ENCODE data around the gene GAPT. TPM values are rescaled to one million over a fixed set of nuclear protein-coding genes. Genes with fewer than 3 reads are reported as not detected.
A peak's percentile ranks its signal among the peaks of the same experiment; 100 is the strongest.

The GAPT gene
- total and polyA plus RNA-seq, 4 donors, result 0.17 to 2.5 (median 0.94) TPM

DNA sequence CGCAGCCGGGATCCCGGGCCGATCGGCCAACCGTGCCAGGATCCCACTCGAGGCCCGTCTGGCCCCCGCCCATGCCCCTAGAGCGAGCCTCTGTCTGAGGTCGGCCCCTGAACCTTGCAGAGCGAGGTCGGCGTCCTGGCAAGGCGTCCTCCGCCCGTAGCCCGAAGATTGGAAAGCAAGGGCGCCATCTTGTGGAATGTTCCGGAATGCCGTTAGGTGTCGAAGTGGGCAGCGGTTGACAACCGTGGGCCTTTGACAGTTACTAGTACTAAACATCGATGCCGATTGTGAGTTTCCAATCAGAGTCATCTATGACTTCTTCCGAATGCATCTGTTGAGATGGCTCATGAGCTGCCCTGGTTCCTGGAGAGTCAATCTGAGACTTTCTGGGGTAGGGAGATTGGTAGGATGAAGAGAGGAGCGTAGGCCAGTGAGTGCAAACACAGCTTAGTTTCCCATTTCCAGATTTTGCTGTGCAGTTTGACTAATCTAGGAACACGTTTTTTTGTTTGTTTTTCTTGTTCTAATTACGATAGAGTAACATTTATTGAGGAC is 30.4 kb upstream of the GAPT start:
- peak; percentile 94 for DNase-seq (ENCODE audit: low spot score)
- no peaks in the 10 kb centered on the region for H3K27me3 ChIP-seq (ENCODE audit: control insufficient read depth in 4 of 4, insufficient read depth in 4 of 4, low read length in 3 of 4)
- H3K9me3 ChIP-seq (ENCODE audit: control insufficient read depth in 4 of 4, low read length in 3 of 4), result no peaks in the 10 kb centered on the region
- TF ChIP-seq FOXA1 (IDR thresholded peaks at IDR 0.05) (no peak), JUND (IDR thresholded peaks at IDR 0.05) (no peak), YY1 (IDR thresholded peaks at IDR 0.05) (peak; percentile 96), RXRA (IDR thresholded peaks at IDR 0.05) (peak; percentile 84 to 94), SP1 (IDR thresholded peaks at IDR 0.05) (peak; percentile 41), GABPA (IDR thresholded peaks at IDR 0.05 in 1 of 2, conservative IDR thresholded peaks at IDR 0.05 in 1 of 2) (no peak), HNF4A (conservative IDR thresholded peaks at IDR 0.05) (peak; percentile 32 to 67), RAD21 (IDR thresholded peaks at IDR 0.05) (peak; percentile 95 to 97), NR2F2 (IDR thresholded peaks at IDR 0.05) (peak; percentile 84)
- TF ChIP-seq, protein P1, sequence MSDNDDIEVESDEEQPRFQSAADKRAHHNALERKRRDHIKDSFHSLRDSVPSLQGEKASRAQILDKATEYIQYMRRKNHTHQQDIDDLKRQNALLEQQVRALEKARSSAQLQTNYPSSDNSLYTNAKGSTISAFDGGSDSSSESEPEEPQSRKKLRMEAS (IDR thresholded peaks at IDR 0.05), result peak; percentile 40
- TF ChIP-seq, protein P2, sequence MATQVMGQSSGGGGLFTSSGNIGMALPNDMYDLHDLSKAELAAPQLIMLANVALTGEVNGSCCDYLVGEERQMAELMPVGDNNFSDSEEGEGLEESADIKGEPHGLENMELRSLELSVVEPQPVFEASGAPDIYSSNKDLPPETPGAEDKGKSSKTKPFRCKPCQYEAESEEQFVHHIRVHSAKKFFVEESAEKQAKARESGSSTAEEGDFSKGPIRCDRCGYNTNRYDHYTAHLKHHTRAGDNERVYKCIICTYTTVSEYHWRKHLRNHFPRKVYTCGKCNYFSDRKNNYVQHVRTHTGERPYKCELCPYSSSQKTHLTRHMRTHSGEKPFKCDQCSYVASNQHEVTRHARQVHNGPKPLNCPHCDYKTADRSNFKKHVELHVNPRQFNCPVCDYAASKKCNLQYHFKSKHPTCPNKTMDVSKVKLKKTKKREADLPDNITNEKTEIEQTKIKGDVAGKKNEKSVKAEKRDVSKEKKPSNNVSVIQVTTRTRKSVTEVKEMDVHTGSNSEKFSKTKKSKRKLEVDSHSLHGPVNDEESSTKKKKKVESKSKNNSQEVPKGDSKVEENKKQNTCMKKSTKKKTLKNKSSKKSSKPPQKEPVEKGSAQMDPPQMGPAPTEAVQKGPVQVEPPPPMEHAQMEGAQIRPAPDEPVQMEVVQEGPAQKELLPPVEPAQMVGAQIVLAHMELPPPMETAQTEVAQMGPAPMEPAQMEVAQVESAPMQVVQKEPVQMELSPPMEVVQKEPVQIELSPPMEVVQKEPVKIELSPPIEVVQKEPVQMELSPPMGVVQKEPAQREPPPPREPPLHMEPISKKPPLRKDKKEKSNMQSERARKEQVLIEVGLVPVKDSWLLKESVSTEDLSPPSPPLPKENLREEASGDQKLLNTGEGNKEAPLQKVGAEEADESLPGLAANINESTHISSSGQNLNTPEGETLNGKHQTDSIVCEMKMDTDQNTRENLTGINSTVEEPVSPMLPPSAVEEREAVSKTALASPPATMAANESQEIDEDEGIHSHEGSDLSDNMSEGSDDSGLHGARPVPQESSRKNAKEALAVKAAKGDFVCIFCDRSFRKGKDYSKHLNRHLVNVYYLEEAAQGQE (IDR thresholded peaks at IDR 0.05), result no peak
- TF ChIP-seq, protein P3, sequence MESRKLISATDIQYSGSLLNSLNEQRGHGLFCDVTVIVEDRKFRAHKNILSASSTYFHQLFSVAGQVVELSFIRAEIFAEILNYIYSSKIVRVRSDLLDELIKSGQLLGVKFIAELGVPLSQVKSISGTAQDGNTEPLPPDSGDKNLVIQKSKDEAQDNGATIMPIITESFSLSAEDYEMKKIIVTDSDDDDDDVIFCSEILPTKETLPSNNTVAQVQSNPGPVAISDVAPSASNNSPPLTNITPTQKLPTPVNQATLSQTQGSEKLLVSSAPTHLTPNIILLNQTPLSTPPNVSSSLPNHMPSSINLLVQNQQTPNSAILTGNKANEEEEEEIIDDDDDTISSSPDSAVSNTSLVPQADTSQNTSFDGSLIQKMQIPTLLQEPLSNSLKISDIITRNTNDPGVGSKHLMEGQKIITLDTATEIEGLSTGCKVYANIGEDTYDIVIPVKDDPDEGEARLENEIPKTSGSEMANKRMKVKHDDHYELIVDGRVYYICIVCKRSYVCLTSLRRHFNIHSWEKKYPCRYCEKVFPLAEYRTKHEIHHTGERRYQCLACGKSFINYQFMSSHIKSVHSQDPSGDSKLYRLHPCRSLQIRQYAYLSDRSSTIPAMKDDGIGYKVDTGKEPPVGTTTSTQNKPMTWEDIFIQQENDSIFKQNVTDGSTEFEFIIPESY (IDR thresholded peaks at IDR 0.05), result no peak
- TF ChIP-seq, protein P4, sequence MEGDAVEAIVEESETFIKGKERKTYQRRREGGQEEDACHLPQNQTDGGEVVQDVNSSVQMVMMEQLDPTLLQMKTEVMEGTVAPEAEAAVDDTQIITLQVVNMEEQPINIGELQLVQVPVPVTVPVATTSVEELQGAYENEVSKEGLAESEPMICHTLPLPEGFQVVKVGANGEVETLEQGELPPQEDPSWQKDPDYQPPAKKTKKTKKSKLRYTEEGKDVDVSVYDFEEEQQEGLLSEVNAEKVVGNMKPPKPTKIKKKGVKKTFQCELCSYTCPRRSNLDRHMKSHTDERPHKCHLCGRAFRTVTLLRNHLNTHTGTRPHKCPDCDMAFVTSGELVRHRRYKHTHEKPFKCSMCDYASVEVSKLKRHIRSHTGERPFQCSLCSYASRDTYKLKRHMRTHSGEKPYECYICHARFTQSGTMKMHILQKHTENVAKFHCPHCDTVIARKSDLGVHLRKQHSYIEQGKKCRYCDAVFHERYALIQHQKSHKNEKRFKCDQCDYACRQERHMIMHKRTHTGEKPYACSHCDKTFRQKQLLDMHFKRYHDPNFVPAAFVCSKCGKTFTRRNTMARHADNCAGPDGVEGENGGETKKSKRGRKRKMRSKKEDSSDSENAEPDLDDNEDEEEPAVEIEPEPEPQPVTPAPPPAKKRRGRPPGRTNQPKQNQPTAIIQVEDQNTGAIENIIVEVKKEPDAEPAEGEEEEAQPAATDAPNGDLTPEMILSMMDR (IDR thresholded peaks at IDR 0.05; ENCODE audit: low read depth, low read length, missing input control), result peak; percentile 90
- TF ChIP-seq, protein P5, sequence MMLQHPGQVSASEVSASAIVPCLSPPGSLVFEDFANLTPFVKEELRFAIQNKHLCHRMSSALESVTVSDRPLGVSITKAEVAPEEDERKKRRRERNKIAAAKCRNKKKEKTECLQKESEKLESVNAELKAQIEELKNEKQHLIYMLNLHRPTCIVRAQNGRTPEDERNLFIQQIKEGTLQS (IDR thresholded peaks at IDR 0.05), result no peak
- peak overlapping the region; percentile 50 to 68 (median 51) for H3K4me3 ChIP-seq (ENCODE audit: low read depth in 1 of 3, low read length in 3 of 3)
- peak overlapping the region; percentile 70 to 80 for H3K9ac ChIP-seq (ENCODE audit: low read depth in 1 of 2, low read length in 2 of 2)
- H3K36me3 ChIP-seq (ENCODE audit: control insufficient read depth in 4 of 4, insufficient read depth in 3 of 4, low read depth in 1 of 4, low read length in 3 of 4), result peaks cover 0 to 18% (median 15%) of the 10 kb centered on the region in 4 donors
- H3K4me1 ChIP-seq (ENCODE audit: control insufficient read depth in 4 of 4, insufficient read depth in 4 of 4, low read length in 3 of 4), result peaks cover 2 to 17% (median 12%) of the 10 kb centered on the region in 4 donors
- peak overlapping the region; percentile 87 to 99 for H3K27ac ChIP-seq (ENCODE audit: low read depth in 1 of 2, low read length in 2 of 2)
- 4% methylated on average over 30 of the region's 30 CpGs for WGBS

DNA sequence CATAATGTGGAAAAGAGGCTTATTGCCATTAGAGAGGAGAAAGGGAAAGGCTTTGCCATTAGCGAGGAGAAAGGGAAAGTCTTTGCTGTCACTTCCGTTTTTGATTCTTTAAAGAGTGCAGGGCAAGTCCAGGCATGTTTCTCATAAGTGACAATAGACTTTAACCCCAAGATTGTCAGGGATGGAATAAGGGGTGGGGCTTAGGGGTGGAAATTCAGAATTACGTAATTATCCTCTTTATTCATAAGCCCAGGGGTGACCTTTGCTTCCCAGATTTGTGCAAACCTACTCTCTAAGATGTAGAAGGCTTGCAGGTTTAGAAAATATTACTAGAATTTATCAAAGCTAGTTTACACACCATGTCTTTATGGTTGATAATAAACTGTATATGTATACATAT is 29.1 kb upstream of the GAPT start:
- peaks cover 0 to 17% (median 12%) of the 10 kb centered on the region in 4 donors for H3K4me1 ChIP-seq (ENCODE audit: control insufficient read depth in 4 of 4, insufficient read depth in 4 of 4, low read length in 3 of 4)
- DNase-seq (ENCODE audit: low spot score), result no peak
- H3K4me3 ChIP-seq (ENCODE audit: low read depth in 1 of 3, low read length in 3 of 3), result peak overlapping the region in 2 of 3 donors; percentile 17 to 23
- H3K27me3 ChIP-seq (ENCODE audit: control insufficient read depth in 4 of 4, insufficient read depth in 4 of 4, low read length in 3 of 4), result no peaks in the 10 kb centered on the region
- peak overlapping the region; percentile 87 to 99 for H3K27ac ChIP-seq (ENCODE audit: low read depth in 1 of 2, low read length in 2 of 2)
- no peaks in the 10 kb centered on the region for H3K9me3 ChIP-seq (ENCODE audit: control insufficient read depth in 4 of 4, low read length in 3 of 4)
- 24% methylated on average over 3 of the region's 3 CpGs for WGBS
- peaks cover 0 to 7% (median 4%) of the 10 kb centered on the region in 4 donors for H3K36me3 ChIP-seq (ENCODE audit: control insufficient read depth in 4 of 4, insufficient read depth in 3 of 4, low read depth in 1 of 4, low read length in 3 of 4)
- H3K9ac ChIP-seq (ENCODE audit: low read depth in 1 of 2, low read length in 2 of 2), result peak overlapping the region in 1 of 2 donors; percentile 70
- TF ChIP-seq, protein P4 (IDR thresholded peaks at IDR 0.05; ENCODE audit: low read depth, low read length, missing input control), result no peak
- TF ChIP-seq, protein P3 (IDR thresholded peaks at IDR 0.05), result peak; percentile 78
- TF ChIP-seq EGR1 (IDR thresholded peaks at IDR 0.05; ENCODE audit: low read depth in 2 of 2) (peak; percentile 35 to 89), YY1 (IDR thresholded peaks at IDR 0.05) (peak; percentile 77), RXRA (IDR thresholded peaks at IDR 0.05) (peak; percentile 71 to 79), TAF1 (conservative IDR thresholded peaks at IDR 0.05) (peak; percentile 49), JUND (IDR thresholded peaks at IDR 0.05) (peak; percentile 86 to 93), GABPA (IDR thresholded peaks at IDR 0.05 in 1 of 2, conservative IDR thresholded peaks at IDR 0.05 in 1 of 2) (peak; percentile 19 to 70), SP1 (IDR thresholded peaks at IDR 0.05) (peak; percentile 98), FOXA1 (IDR thresholded peaks at IDR 0.05) (peak; percentile 33), NR2F2 (IDR thresholded peaks at IDR 0.05) (peak; percentile 46)
- TF ChIP-seq, protein P1 (IDR thresholded peaks at IDR 0.05), result no peak
- TF ChIP-seq, protein P5 (IDR thresholded peaks at IDR 0.05), result peak; percentile 62
